Measurements from ENCODE around the gene B3GAT3.

B3GAT3 gene

DNA sequence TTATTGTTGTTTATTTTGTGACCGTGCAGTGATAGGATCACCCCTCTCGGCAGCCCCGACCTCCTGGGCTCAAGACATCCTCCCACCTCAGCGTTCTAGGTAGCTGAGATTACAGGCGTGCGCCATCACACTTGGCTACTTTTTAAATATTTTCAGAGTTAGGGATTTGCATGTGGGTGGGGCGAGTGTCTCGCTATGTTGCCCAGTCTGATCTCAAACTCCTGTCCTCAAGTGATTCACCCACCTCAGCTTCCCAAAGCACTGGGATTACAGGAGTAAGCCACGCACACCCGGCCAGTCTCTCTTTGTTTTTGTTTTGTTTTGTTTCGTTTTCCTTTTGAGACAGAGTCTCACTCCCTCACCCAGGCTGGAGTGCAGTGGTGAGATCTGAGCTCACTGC is 32.5 kb upstream of the B3GAT3 start:
- TF ChIP-seq CREB1 (IDR thresholded peaks at IDR 0.05; ENCODE audit: low read depth) (no peak), TAF1 (IDR thresholded peaks at IDR 0.05; ENCODE audit: low read depth) (no peak), FOXM1 (IDR thresholded peaks at IDR 0.05; ENCODE audit: borderline replicate concordance, low read depth) (no peak), CEBPB (IDR thresholded peaks at IDR 0.05) (no peak), RAD21 (IDR thresholded peaks at IDR 0.05; ENCODE audit: low read depth) (no peak), EP300 (IDR thresholded peaks at IDR 0.05; ENCODE audit: borderline replicate concordance) (no peak), TCF12 (IDR thresholded peaks at IDR 0.05; ENCODE audit: low read depth) (no peak)
- TF ChIP-seq, protein P1, sequence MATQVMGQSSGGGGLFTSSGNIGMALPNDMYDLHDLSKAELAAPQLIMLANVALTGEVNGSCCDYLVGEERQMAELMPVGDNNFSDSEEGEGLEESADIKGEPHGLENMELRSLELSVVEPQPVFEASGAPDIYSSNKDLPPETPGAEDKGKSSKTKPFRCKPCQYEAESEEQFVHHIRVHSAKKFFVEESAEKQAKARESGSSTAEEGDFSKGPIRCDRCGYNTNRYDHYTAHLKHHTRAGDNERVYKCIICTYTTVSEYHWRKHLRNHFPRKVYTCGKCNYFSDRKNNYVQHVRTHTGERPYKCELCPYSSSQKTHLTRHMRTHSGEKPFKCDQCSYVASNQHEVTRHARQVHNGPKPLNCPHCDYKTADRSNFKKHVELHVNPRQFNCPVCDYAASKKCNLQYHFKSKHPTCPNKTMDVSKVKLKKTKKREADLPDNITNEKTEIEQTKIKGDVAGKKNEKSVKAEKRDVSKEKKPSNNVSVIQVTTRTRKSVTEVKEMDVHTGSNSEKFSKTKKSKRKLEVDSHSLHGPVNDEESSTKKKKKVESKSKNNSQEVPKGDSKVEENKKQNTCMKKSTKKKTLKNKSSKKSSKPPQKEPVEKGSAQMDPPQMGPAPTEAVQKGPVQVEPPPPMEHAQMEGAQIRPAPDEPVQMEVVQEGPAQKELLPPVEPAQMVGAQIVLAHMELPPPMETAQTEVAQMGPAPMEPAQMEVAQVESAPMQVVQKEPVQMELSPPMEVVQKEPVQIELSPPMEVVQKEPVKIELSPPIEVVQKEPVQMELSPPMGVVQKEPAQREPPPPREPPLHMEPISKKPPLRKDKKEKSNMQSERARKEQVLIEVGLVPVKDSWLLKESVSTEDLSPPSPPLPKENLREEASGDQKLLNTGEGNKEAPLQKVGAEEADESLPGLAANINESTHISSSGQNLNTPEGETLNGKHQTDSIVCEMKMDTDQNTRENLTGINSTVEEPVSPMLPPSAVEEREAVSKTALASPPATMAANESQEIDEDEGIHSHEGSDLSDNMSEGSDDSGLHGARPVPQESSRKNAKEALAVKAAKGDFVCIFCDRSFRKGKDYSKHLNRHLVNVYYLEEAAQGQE (IDR thresholded peaks at IDR 0.05; ENCODE audit: low read depth): no peak
- TF ChIP-seq, protein P2, sequence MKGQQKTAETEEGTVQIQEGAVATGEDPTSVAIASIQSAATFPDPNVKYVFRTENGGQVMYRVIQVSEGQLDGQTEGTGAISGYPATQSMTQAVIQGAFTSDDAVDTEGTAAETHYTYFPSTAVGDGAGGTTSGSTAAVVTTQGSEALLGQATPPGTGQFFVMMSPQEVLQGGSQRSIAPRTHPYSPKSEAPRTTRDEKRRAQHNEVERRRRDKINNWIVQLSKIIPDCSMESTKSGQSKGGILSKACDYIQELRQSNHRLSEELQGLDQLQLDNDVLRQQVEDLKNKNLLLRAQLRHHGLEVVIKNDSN (IDR thresholded peaks at IDR 0.05): no peak
- TF ChIP-seq, protein P3, sequence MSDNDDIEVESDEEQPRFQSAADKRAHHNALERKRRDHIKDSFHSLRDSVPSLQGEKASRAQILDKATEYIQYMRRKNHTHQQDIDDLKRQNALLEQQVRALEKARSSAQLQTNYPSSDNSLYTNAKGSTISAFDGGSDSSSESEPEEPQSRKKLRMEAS (IDR thresholded peaks at IDR 0.05): no peak

DNA sequence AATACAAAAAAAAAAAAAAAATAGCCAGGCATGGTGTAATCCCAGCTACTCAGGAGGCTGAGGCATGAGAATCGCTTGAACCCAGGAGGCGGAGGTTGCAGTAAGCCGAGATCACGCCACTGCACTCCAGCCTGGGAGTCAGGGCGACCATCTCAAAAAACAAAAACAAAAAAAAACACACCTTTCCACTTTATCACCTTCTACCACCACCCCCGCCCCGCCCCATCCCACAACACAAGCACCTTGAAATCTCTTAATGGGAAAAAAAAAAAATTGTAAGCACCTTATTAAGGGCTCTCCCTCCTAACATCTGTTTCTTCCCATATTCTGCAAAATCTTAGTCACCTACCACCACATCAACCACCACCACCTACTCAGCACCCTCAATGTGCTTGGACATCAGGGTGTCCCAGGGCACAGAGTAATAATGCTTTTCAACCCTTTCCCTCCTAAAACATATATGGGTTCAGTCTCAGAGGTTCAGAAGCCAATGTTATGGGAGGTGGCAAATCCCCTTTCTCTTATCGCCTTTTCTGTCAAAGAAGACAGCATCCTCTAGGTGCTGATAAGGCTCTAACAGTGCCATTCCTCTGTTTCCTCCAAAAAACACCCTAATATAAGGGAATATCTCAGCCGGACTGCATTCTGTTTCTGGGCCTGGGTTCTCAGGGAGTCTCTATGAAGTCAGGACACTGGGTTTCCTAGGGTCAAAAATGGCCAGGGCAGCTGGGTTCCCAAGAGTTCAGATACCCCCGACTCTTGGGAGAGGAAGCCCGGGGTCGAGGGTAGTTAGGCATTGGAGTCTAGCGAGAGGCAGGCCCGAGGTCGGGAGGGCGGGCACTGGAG is 30.6 kb upstream of the B3GAT3 start:
- TF ChIP-seq ZBTB7A (IDR thresholded peaks at IDR 0.05; ENCODE audit: low read depth) (no peak), CREB1 (IDR thresholded peaks at IDR 0.05; ENCODE audit: low read depth) (no peak), EP300 (IDR thresholded peaks at IDR 0.05; ENCODE audit: borderline replicate concordance) (no peak), CEBPB (IDR thresholded peaks at IDR 0.05) (no peak), EGR1 (IDR thresholded peaks at IDR 0.05) (no peak), TCF12 (IDR thresholded peaks at IDR 0.05; ENCODE audit: low read depth) (no peak), NFIC (IDR thresholded peaks at IDR 0.05) (no peak), FOXM1 (IDR thresholded peaks at IDR 0.05; ENCODE audit: borderline replicate concordance, low read depth) (no peak), TAF1 (IDR thresholded peaks at IDR 0.05; ENCODE audit: low read depth) (no peak), TEAD4 (IDR thresholded peaks at IDR 0.05) (no peak), YY1 (IDR thresholded peaks at IDR 0.05; ENCODE audit: low read depth) (no peak)
- TF ChIP-seq, protein P2 (IDR thresholded peaks at IDR 0.05): no peak
- TF ChIP-seq, protein P3 (IDR thresholded peaks at IDR 0.05): no peak
- TF ChIP-seq, protein P1 (IDR thresholded peaks at IDR 0.05; ENCODE audit: low read depth): no peak

DNA sequence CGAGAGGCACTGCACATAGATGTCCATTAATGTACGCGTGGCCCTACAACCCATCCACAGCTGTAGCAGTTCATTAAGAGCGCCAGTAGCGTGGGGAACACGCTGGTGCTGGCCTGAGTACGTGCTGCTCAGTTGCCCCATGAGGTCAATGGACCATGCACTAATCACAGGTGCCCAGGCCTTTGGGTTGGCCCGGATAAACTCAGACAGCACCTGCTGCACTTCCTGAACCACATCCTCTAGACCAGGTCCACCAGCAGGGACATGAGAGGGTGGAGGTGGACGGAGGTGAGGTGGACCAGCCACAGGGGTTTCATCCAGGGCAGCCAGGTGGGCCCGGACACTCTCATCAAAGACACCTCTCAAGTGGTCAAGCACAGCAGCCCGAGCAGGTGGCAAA is 27.7 kb upstream of the B3GAT3 start:
- no peak for TF ChIP-seq NFIC (IDR thresholded peaks at IDR 0.05)
- no peak for TF ChIP-seq EP300 (IDR thresholded peaks at IDR 0.05; ENCODE audit: borderline replicate concordance)
- no peak for TF ChIP-seq YY1 (IDR thresholded peaks at IDR 0.05; ENCODE audit: low read depth)
- TF ChIP-seq, protein P3 (IDR thresholded peaks at IDR 0.05): no peak
- TF ChIP-seq, protein P1 (IDR thresholded peaks at IDR 0.05; ENCODE audit: low read depth): no peak
- TF ChIP-seq EGR1 (IDR thresholded peaks at IDR 0.05): no peak
- no peak for TF ChIP-seq TAF1 (IDR thresholded peaks at IDR 0.05; ENCODE audit: low read depth)
- TF ChIP-seq CEBPB (IDR thresholded peaks at IDR 0.05): no peak
- no peak for TF ChIP-seq CREB1 (IDR thresholded peaks at IDR 0.05; ENCODE audit: low read depth)
- no peak for TF ChIP-seq FOXM1 (IDR thresholded peaks at IDR 0.05; ENCODE audit: borderline replicate concordance, low read depth)
- no peak for TF ChIP-seq ZBTB7A (IDR thresholded peaks at IDR 0.05; ENCODE audit: low read depth)
- no peak for TF ChIP-seq RAD21 (IDR thresholded peaks at IDR 0.05; ENCODE audit: low read depth)
- TF ChIP-seq TCF12 (IDR thresholded peaks at IDR 0.05; ENCODE audit: low read depth): no peak
- no peak for TF ChIP-seq TEAD4 (IDR thresholded peaks at IDR 0.05)
- TF ChIP-seq, protein P2 (IDR thresholded peaks at IDR 0.05): no peak
